ENCODE data around the gene GNAT1.

DNA sequence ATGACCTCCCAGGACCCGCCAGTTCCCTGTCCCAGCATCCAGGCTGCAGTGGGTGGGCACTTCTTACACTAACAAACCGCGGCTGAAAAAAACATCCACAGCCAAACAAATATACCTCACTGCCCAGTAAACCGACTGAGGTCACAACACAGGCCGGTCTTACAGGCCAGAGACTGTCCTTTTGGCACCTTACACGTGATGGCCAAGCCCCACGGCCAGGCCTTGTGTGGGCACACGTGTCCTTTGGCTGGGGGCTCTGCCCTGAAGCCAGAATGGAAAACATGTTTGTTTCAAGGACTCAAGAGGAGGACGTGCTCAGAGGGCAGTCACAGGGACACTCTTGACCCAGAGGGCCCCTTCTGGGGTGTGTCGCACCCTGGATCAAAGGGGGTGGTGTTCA is 23.4 kb downstream of the GNAT1 start:
- TF ChIP-seq, protein P1, sequence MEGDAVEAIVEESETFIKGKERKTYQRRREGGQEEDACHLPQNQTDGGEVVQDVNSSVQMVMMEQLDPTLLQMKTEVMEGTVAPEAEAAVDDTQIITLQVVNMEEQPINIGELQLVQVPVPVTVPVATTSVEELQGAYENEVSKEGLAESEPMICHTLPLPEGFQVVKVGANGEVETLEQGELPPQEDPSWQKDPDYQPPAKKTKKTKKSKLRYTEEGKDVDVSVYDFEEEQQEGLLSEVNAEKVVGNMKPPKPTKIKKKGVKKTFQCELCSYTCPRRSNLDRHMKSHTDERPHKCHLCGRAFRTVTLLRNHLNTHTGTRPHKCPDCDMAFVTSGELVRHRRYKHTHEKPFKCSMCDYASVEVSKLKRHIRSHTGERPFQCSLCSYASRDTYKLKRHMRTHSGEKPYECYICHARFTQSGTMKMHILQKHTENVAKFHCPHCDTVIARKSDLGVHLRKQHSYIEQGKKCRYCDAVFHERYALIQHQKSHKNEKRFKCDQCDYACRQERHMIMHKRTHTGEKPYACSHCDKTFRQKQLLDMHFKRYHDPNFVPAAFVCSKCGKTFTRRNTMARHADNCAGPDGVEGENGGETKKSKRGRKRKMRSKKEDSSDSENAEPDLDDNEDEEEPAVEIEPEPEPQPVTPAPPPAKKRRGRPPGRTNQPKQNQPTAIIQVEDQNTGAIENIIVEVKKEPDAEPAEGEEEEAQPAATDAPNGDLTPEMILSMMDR (IDR thresholded peaks at IDR 0.05) = no peak
- no peak for TF ChIP-seq EZH2 (IDR thresholded peaks at IDR 0.05; ENCODE audit: borderline replicate concordance, insufficient read depth, low read depth, low read length, poor library complexity, severe bottlenecking)
